GM13977 (cell line): Measurements from ENCODE around the gene SERPINB3.
"Not testable (repeated sequence)": the region's sequence is repeated elsewhere in the genome, so short reads cannot be mapped to it uniquely, and the experiment has no call there.

Source experiments
- DNase-seq: peaks from one replicate; pipeline ENCODE4 v3.0.0; 2012; ENCODE audit warnings: low spot score
- CTCF ChIP-seq: IDR thresholded peaks from 2 replicates; pipeline ENCODE4 v1.5.1; 2012; ENCODE audit warnings: mild to moderate bottlenecking, control low read depth; ENCODE audit not compliant: insufficient read depth; ENCODE audit errors: extremely low read depth, missing control alignments
- in situ Hi-C: fragments of 300-500 bp; cut with MboI; formaldehyde crosslinking; loops from one replicate; pipeline ENCODE4 v1.12.0; 2022; ENCODE audit warnings: low sequenced_read_pairs, low pct_unique_long_range_greater_than_20kb, mixed read lengths, inconsistent platforms; ENCODE audit not compliant: unreplicated experiment

Gene SERPINB3

GRCh38 chr18:63681449-63682340 lies 20.0 kb upstream of the SERPINB3 start:
- in situ Hi-C loops: no loop called here
- no peak for DNase-seq
- no peak for TF ChIP-seq CTCF

- TF ChIP-seq CTCF: no peak
- in situ Hi-C loops: no loop called here
- DNase-seq: no peak
Measured at GRCh38 chr18:63679820-63680606, 18.3 kb upstream of the SERPINB3 start.

- no peak for TF ChIP-seq CTCF
- in situ Hi-C loops: no loop called here
- DNase-seq: no peak
Measured at GRCh38 chr18:63677500-63678225, 16.0 kb upstream of the SERPINB3 start.

- DNase-seq: no peak
- TF ChIP-seq CTCF: peak; percentile 45
- in situ Hi-C loops: no loop called here
Measured at GRCh38 chr18:63676526-63677323, 15.0 kb upstream of the SERPINB3 start.

- TF ChIP-seq CTCF: no peak
- no peak for DNase-seq
- in situ Hi-C loops: no loop called here
Measured at GRCh38 chr18:63664571-63664970, 2.9 kb upstream of the SERPINB3 start.

GRCh38 chr18:63658920-63659319 lies 2.8 kb downstream of the SERPINB3 start:
- DNase-seq, in situ Hi-C loops: not testable (repeated sequence)

- in situ Hi-C loops, DNase-seq: not testable (repeated sequence)
Measured at GRCh38 chr18:63650271-63650670, 11.4 kb downstream of the SERPINB3 start.
